ENCODE measurements around the gene CXCR3. TPM values are rescaled to one million over a fixed set of nuclear protein-coding genes. Genes with fewer than 3 reads are reported as not detected.

Gene CXCR3
- total RNA-seq, 2 donors from 2014 or later: 2.1 to 3.9 TPM

GRCh38 chrX:71637848-71638247, 19.5 kb upstream of the CXCR3 start:
- intact Hi-C loops (cut with DNase I): no loop called here

GRCh38 chrX:71637253-71637618, 18.9 kb upstream of the CXCR3 start:
- Histone ChIP-seq H3K4me3 (no peak overlapping the region), H3K9ac (ENCODE audit: low read depth in 2 of 2, low read length in 2 of 2) (no peak overlapping the region), H3K36me3 (no peaks in the 10 kb centered on the region), H3K9me3 (no peaks in the 10 kb centered on the region), H3K4me1 (no peaks in the 10 kb centered on the region), H3K27me3 (no peaks in the 10 kb centered on the region), H3K27ac (no peak overlapping the region)
- DNase-seq: no peak
- no peak for TF ChIP-seq CTCF (IDR thresholded peaks at IDR 0.05)
- intact Hi-C loops (cut with DNase I): no loop called here

More at GRCh38 chrX:71637848-71638247, 19.5 kb upstream of the CXCR3 start:
- DNase-seq: no peak
- no peaks in the 10 kb centered on the region for H3K9me3 ChIP-seq
- H3K27ac ChIP-seq: no peak overlapping the region
- no peaks in the 10 kb centered on the region for H3K27me3 ChIP-seq
- no peaks in the 10 kb centered on the region for H3K4me1 ChIP-seq
- TF ChIP-seq CTCF (IDR thresholded peaks at IDR 0.05): no peak
- no peaks in the 10 kb centered on the region for H3K36me3 ChIP-seq
- no peak overlapping the region for H3K4me3 ChIP-seq
- no peak overlapping the region for H3K9ac ChIP-seq (ENCODE audit: low read depth in 2 of 2, low read length in 2 of 2)

- no peak for DNase-seq
- Histone ChIP-seq H3K9me3 (no peaks in the 10 kb centered on the region), H3K4me3 (no peak overlapping the region), H3K27me3 (no peaks in the 10 kb centered on the region), H3K36me3 (no peaks in the 10 kb centered on the region), H3K9ac (ENCODE audit: low read depth in 2 of 2, low read length in 2 of 2) (no peak overlapping the region), H3K4me1 (no peaks in the 10 kb centered on the region), H3K27ac (no peak overlapping the region)
- TF ChIP-seq CTCF (IDR thresholded peaks at IDR 0.05): no peak
- intact Hi-C loops (cut with DNase I): no loop called here
Measured at GRCh38 chrX:71636438-71637252, 18.3 kb upstream of the CXCR3 start.

- Histone ChIP-seq H3K27ac (no peak overlapping the region), H3K27me3 (no peaks in the 10 kb centered on the region), H3K4me1 (no peaks in the 10 kb centered on the region), H3K9me3 (no peaks in the 10 kb centered on the region), H3K9ac (ENCODE audit: low read depth in 2 of 2, low read length in 2 of 2) (no peak overlapping the region), H3K4me3 (no peak overlapping the region), H3K36me3 (no peaks in the 10 kb centered on the region)
- intact Hi-C loops (cut with DNase I): no loop called here
- no peak for TF ChIP-seq CTCF (IDR thresholded peaks at IDR 0.05)
- DNase-seq: no peak
Measured at GRCh38 chrX:71634366-71634765, 16.1 kb upstream of the CXCR3 start.

- DNase-seq: no peak
- TF ChIP-seq CTCF (IDR thresholded peaks at IDR 0.05): no peak
Measured at GRCh38 chrX:71632923-71633657, 14.8 kb upstream of the CXCR3 start.

More at GRCh38 chrX:71632923-71633657, 14.8 kb upstream of the CXCR3 start:
- no peak overlapping the region for H3K4me3 ChIP-seq
- no peaks in the 10 kb centered on the region for H3K27me3 ChIP-seq
- H3K27ac ChIP-seq: no peak overlapping the region
- no peaks in the 10 kb centered on the region for H3K36me3 ChIP-seq
- no peak overlapping the region for H3K9ac ChIP-seq (ENCODE audit: low read depth in 2 of 2, low read length in 2 of 2)
- intact Hi-C loops (cut with DNase I): no loop called here
- no peaks in the 10 kb centered on the region for H3K4me1 ChIP-seq
- no peaks in the 10 kb centered on the region for H3K9me3 ChIP-seq
